ENCODE data around the gene CALU. TPM values are rescaled to one million over a fixed set of nuclear protein-coding genes. Genes with fewer than 3 reads are reported as not detected.

The CALU gene
- total RNA-seq, 1 experiment from 2014 or later: 168 TPM

DNA sequence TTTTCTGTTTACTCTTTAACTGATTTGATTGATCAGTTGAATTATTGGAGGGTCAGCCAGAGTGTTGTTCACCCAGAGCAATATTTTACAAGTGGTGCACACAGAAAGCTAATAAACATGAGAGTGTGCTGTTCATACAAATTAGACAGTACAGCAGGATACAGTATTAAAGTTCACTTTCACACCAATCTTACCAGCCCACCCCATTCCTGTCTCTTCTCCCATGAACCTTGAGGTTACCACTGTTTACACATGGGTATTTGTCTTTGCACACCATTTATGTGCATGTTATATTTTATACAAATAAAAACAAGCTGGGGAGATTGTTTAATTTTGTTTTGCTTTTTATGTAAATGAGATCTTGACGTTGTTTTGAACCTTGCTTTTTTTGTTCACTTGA, 6.5 kb downstream of the CALU start:
- Histone ChIP-seq H3K79me1 (ENCODE audit: insufficient read depth, low read depth, low read length, poor library complexity, severe bottlenecking) (peaks cover 19% of the 10 kb centered on the region), H2BK15ac (ENCODE audit: low read depth, low read length) (no peak overlapping the region), H3K4me2 (ENCODE audit: insufficient read depth, insufficient read length, low read length) (no peak overlapping the region), H3K27me3 (ENCODE audit: insufficient read depth, low read length) (no peaks in the 10 kb centered on the region), H4K5ac (ENCODE audit: insufficient read length, low read depth, low read length) (no peak overlapping the region), H2BK20ac (ENCODE audit: low read depth, low read length, poor library complexity, severe bottlenecking) (no peak overlapping the region), H3K27ac (ENCODE audit: insufficient read length, low read depth, low read length) (no peak overlapping the region), H3K14ac (ENCODE audit: insufficient read depth, low read length) (no peak overlapping the region), H4K20me1 (ENCODE audit: control insufficient read depth, insufficient read depth, insufficient read length) (no peaks in the 10 kb centered on the region), H2AK5ac (ENCODE audit: insufficient read length, low read length) (no peak overlapping the region), H3K4ac (ENCODE audit: low read depth, low read length) (no peak overlapping the region), H3K9me3 (ENCODE audit: control insufficient read depth, low read depth, low read length) (no peaks in the 10 kb centered on the region), H2BK12ac (ENCODE audit: insufficient read length, low read depth, low read length) (no peak overlapping the region), H3K23ac (ENCODE audit: insufficient read length, low read depth, low read length) (no peak overlapping the region), H3K56ac (ENCODE audit: insufficient read length, low read depth, low read length) (no peak overlapping the region), H4K91ac (ENCODE audit: insufficient read length, low read depth, low read length) (no peak overlapping the region), H3K18ac (ENCODE audit: insufficient read length, low read depth, low read length) (no peak overlapping the region), H2BK5ac (ENCODE audit: insufficient read length, low read length) (no peak overlapping the region), H2AFZ (ENCODE audit: low read length) (no peak overlapping the region), H3K4me1 (ENCODE audit: insufficient read depth, low read length) (no peaks in the 10 kb centered on the region; the same call in 1 of the 2 replicates), H2BK120ac (ENCODE audit: low read depth, low read length, poor library complexity, severe bottlenecking) (no peak overlapping the region), H3K9ac (ENCODE audit: extremely low read depth, insufficient read length, low read length) (no peak overlapping the region), H3K79me2 (ENCODE audit: insufficient read depth, low read length) (peaks cover 48% of the 10 kb centered on the region), H3T11ph (ENCODE audit: low read length) (no peak overlapping the region), H4K8ac (replicated peaks; ENCODE audit: insufficient read length, low read depth, low read length) (no peak overlapping the region), H3K23me2 (ENCODE audit: insufficient read length, low read depth, low read length, poor library complexity, severe bottlenecking) (no peaks in the 10 kb centered on the region)
- H3K4me1 Mint-ChIP-seq: peaks cover 16 to 24% of the 10 kb centered on the region in 2 experiments
- H3K9me3 Mint-ChIP-seq: no peaks in the 10 kb centered on the region
- TF ChIP-seq, protein P1, sequence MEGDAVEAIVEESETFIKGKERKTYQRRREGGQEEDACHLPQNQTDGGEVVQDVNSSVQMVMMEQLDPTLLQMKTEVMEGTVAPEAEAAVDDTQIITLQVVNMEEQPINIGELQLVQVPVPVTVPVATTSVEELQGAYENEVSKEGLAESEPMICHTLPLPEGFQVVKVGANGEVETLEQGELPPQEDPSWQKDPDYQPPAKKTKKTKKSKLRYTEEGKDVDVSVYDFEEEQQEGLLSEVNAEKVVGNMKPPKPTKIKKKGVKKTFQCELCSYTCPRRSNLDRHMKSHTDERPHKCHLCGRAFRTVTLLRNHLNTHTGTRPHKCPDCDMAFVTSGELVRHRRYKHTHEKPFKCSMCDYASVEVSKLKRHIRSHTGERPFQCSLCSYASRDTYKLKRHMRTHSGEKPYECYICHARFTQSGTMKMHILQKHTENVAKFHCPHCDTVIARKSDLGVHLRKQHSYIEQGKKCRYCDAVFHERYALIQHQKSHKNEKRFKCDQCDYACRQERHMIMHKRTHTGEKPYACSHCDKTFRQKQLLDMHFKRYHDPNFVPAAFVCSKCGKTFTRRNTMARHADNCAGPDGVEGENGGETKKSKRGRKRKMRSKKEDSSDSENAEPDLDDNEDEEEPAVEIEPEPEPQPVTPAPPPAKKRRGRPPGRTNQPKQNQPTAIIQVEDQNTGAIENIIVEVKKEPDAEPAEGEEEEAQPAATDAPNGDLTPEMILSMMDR (conservative IDR thresholded peaks at IDR 0.05): no peak
- H3K36me3 Mint-ChIP-seq (ENCODE audit: insufficient read depth in 1 of 3, low read depth in 3 of 3): peaks cover 16 to 43% (median 42%) of the 10 kb centered on the region in 3 experiments
- no CpG with 5 or more reads among the region's 1 CpG for WGBS (ENCODE audit: extremely low coverage, insufficient read length, low lambda C conversion rate)
- no peaks in the 10 kb centered on the region for H3K27me3 Mint-ChIP-seq (ENCODE audit: low read depth)
- no peak for DNase-seq
- no peak overlapping the region for H3K27ac Mint-ChIP-seq
- no peak overlapping the region for H3K4me3 Mint-ChIP-seq

Measured in H9 (cell line).